KMS-11 (cell line): ENCODE results near the gene KLHL40.

Experiments used
- H2AFZ ChIP-seq: fragments of 200-600 bp; sonication (generic); 2 replicates; pipeline ENCODE4 v1.6.1; 2016; ENCODE audit warnings: antibody characterized with exemption, mixed run types, low read depth
- H3K27ac ChIP-seq: fragments of 200-600 bp; sonication (generic); 2 replicates; pipeline ENCODE4 v1.6.1; 2016; ENCODE audit warnings: mild to moderate bottlenecking, mixed run types
- H3K27me3 ChIP-seq: fragments of 200-600 bp; sonication (generic); 2 replicates; pipeline ENCODE4 v1.6.1; 2017; ENCODE audit warnings: mild to moderate bottlenecking, low read depth, mixed run types, moderate library complexity; ENCODE audit not compliant: insufficient read depth
- H3K36me3 ChIP-seq: fragments of 200-600 bp; sonication (generic); 2 replicates; pipeline ENCODE4 v1.6.1; 2017; ENCODE audit warnings: mild to moderate bottlenecking, mixed run types; ENCODE audit not compliant: insufficient read depth
- H3K4me1 ChIP-seq: fragments of 200-600 bp; sonication (generic); 2 replicates; pipeline ENCODE4 v1.6.1; 2016; ENCODE audit warnings: mild to moderate bottlenecking, low read depth, mixed run types; ENCODE audit not compliant: poor library complexity, severe bottlenecking
- H3K4me2 ChIP-seq: fragments of 200-600 bp; sonication (generic); 2 replicates; pipeline ENCODE4 v1.7.0; 2016; ENCODE audit warnings: mild to moderate bottlenecking, mixed run types
- H3K4me3 ChIP-seq: fragments of 200-600 bp; sonication (generic); IDR thresholded peaks from 2 replicates; pipeline ENCODE4 v1.6.1; 2017; ENCODE audit warnings: low read depth, low read length, mixed read lengths; ENCODE audit not compliant: insufficient read depth
- H3K79me2 ChIP-seq: fragments of 200-600 bp; sonication (generic); 2 replicates; pipeline ENCODE4 v1.6.1; 2016; ENCODE audit warnings: low read depth, mixed run types; ENCODE audit not compliant: insufficient read depth
- H3K9ac ChIP-seq: fragments of 200-600 bp; sonication (generic); 2 replicates; pipeline ENCODE4 v1.6.1; 2016; ENCODE audit warnings: mild to moderate bottlenecking, mixed run types
- H4K20me1 ChIP-seq: fragments of 200-600 bp; sonication (generic); 2 replicates; pipeline ENCODE4 v1.6.1; 2016; ENCODE audit warnings: mild to moderate bottlenecking, mixed run types; ENCODE audit not compliant: insufficient read depth
- TF ChIP-seq, protein P1 (sequence below): fragments of 200-600 bp; sonication (generic); conservative IDR thresholded peaks from 2 replicates; pipeline ENCODE4 v1.6.1; 2017; ENCODE audit warnings: low read depth, mild to moderate bottlenecking, antibody characterized with exemption, low read length, moderate library complexity, mixed read lengths

The KLHL40 gene

GRCh38 chr3:42709621-42710020, 24.3 kb downstream of the KLHL40 start:
- no peak overlapping the region for H3K9ac ChIP-seq
- no peaks in the 10 kb centered on the region for H4K20me1 ChIP-seq
- H3K4me3 ChIP-seq, result no peak overlapping the region
- TF ChIP-seq, protein P1, sequence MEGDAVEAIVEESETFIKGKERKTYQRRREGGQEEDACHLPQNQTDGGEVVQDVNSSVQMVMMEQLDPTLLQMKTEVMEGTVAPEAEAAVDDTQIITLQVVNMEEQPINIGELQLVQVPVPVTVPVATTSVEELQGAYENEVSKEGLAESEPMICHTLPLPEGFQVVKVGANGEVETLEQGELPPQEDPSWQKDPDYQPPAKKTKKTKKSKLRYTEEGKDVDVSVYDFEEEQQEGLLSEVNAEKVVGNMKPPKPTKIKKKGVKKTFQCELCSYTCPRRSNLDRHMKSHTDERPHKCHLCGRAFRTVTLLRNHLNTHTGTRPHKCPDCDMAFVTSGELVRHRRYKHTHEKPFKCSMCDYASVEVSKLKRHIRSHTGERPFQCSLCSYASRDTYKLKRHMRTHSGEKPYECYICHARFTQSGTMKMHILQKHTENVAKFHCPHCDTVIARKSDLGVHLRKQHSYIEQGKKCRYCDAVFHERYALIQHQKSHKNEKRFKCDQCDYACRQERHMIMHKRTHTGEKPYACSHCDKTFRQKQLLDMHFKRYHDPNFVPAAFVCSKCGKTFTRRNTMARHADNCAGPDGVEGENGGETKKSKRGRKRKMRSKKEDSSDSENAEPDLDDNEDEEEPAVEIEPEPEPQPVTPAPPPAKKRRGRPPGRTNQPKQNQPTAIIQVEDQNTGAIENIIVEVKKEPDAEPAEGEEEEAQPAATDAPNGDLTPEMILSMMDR, result no peak
- H3K27ac ChIP-seq, result no peak overlapping the region
- H3K4me2 ChIP-seq, result no peak overlapping the region
- H2AFZ ChIP-seq, result no peak overlapping the region
- H3K36me3 ChIP-seq, result no peaks in the 10 kb centered on the region
- H3K79me2 ChIP-seq, result no peaks in the 10 kb centered on the region
- H3K4me1 ChIP-seq, result no peaks in the 10 kb centered on the region
- H3K27me3 ChIP-seq, result no peaks in the 10 kb centered on the region

- Histone ChIP-seq H4K20me1 (no peaks in the 10 kb centered on the region), H3K36me3 (no peaks in the 10 kb centered on the region), H3K27me3 (no peaks in the 10 kb centered on the region), H3K4me2 (no peak overlapping the region), H3K4me1 (no peaks in the 10 kb centered on the region), H3K27ac (no peak overlapping the region), H3K9ac (no peak overlapping the region), H3K4me3 (no peak overlapping the region), H3K79me2 (no peaks in the 10 kb centered on the region), H2AFZ (no peak overlapping the region)
- TF ChIP-seq, protein P1, result no peak
These were observed 25.1 kb downstream of the KLHL40 start for GRCh38 chr3:42710323-42711021.

DNA sequence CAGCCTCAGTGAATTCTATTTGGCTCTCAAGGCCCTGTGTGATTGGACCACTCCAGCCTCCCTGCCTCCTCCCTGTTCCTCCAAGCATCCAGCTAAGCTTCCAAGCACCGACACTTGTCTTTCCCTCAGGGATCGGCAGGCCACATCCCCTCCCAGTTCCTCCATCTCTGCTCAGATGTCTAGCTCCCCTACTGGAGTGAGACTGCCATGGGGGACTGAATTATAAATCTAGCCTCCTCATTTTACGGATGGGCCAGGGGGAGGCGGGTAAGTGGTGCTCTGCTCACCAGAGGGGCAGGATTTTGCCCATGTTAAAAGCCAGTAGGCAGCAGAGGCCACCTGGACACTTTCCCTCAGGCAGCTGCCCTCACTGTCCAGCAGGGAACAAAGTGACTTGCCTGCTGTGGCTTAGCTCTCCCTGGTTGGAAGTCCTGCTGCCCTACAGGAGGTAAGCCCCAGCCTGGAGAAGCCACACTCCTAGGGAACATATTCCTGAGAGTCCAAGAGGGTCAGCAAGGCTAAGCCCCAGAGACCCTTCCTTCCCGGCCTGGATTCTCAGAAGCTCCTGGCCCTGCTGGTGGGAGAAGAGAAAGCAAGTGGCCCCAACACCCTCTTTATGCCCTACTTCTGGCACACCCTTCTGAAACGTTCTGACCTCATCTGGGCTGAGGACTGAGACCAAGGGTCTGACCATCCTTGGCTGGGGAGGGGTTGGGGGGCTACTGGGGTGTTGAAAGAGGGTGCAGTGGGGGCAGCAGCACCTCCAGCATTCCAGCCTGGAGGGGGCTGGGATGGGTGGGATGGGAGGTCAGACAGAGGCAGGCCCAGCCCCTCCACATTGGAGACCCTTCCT, 26.4 kb downstream of the KLHL40 start:
- Histone ChIP-seq H3K79me2 (no peaks in the 10 kb centered on the region), H3K9ac (no peak overlapping the region), H3K36me3 (no peaks in the 10 kb centered on the region), H3K4me2 (no peak overlapping the region), H2AFZ (no peak overlapping the region), H3K4me3 (no peak overlapping the region), H3K27ac (no peak overlapping the region), H3K4me1 (no peaks in the 10 kb centered on the region), H3K27me3 (no peaks in the 10 kb centered on the region), H4K20me1 (no peaks in the 10 kb centered on the region)
- TF ChIP-seq, protein P1, result no peak

GRCh38 chr3:42712344-42712648, 27.0 kb downstream of the KLHL40 start:
- no peak overlapping the region for H2AFZ ChIP-seq
- no peaks in the 10 kb centered on the region for H3K36me3 ChIP-seq
- H3K9ac ChIP-seq, result no peak overlapping the region
- H3K4me3 ChIP-seq, result no peak overlapping the region
- no peaks in the 10 kb centered on the region for H3K4me1 ChIP-seq
- no peaks in the 10 kb centered on the region for H4K20me1 ChIP-seq
- TF ChIP-seq, protein P1, result no peak
- H3K79me2 ChIP-seq, result no peaks in the 10 kb centered on the region
- H3K27ac ChIP-seq, result no peak overlapping the region
- H3K4me2 ChIP-seq, result no peak overlapping the region
- no peaks in the 10 kb centered on the region for H3K27me3 ChIP-seq
